Loucy (cell line): ENCODE data around the gene USP21.

Experiments used
- H2AFZ ChIP-seq: fragments of 200-600 bp; sonication (generic); 2 replicates; pipeline ENCODE4 v1.6.0; 2016; ENCODE audit warnings: antibody characterized with exemption, mild to moderate bottlenecking, low read length, moderate library complexity
- H3F3A ChIP-seq: fragments of 200-600 bp; 2 replicates; pipeline ENCODE4 v1.6.0; 2016; ENCODE audit warnings: antibody characterized with exemption, low read depth, mild to moderate bottlenecking
- H3K27me3 ChIP-seq: fragments of 200-600 bp; sonication (generic); 2 replicates; pipeline ENCODE4 v1.6.1; 2014; ENCODE audit warnings: low read length, mild to moderate bottlenecking; ENCODE audit not compliant: insufficient read depth, poor library complexity, severe bottlenecking
- H3K36me3 ChIP-seq: fragments of 200-600 bp; sonication (generic); 2 replicates; pipeline ENCODE4 v1.6.1; 2016; ENCODE audit warnings: low read length; ENCODE audit not compliant: insufficient read depth
- H3K4me1 ChIP-seq: fragments of 200-600 bp; sonication (generic); 2 replicates; pipeline ENCODE4 v1.5.1; 2014; ENCODE audit warnings: low read length, mild to moderate bottlenecking; ENCODE audit not compliant: insufficient read depth, poor library complexity, severe bottlenecking
- H3K4me2 ChIP-seq: fragments of 200-600 bp; sonication (generic); 2 replicates; pipeline ENCODE4 v1.6.0; 2014; ENCODE audit warnings: antibody characterized with exemption, low read length, low read depth, mild to moderate bottlenecking; ENCODE audit not compliant: poor library complexity, severe bottlenecking
- H3K4me3 ChIP-seq: fragments of 200-600 bp; sonication (generic); 2 replicates; pipeline ENCODE4 v1.5.1; 2014; ENCODE audit warnings: low read length, mild to moderate bottlenecking, mixed read lengths; ENCODE audit not compliant: poor library complexity, severe bottlenecking
- H3K79me2 ChIP-seq: fragments of 200-600 bp; sonication (generic); 2 replicates; pipeline ENCODE4 v1.6.1; 2014; ENCODE audit warnings: low read length; ENCODE audit not compliant: insufficient read depth
- H3K9ac ChIP-seq: fragments of 200-600 bp; sonication (generic); 2 replicates; pipeline ENCODE4 v1.6.0; 2014; ENCODE audit warnings: mild to moderate bottlenecking, low read depth, low read length, moderate library complexity; ENCODE audit not compliant: poor library complexity, severe bottlenecking
- H3K9me2 ChIP-seq: fragments of 200-600 bp; sonication (generic); replicated peaks from 2 replicates; pipeline ENCODE4 v1.6.1; 2016; ENCODE audit warnings: low read depth, low read length, mixed read lengths
- H3K9me3 ChIP-seq: fragments of 200-600 bp; sonication (generic); 2 replicates; pipeline ENCODE4 v1.6.1; 2014; ENCODE audit warnings: mild to moderate bottlenecking, antibody characterized with exemption, low read length, low read depth; ENCODE audit not compliant: insufficient read depth
- H4K20me1 ChIP-seq: fragments of 200-600 bp; sonication (generic); 2 replicates; pipeline ENCODE4 v1.6.0; 2014; ENCODE audit warnings: antibody characterized with exemption, low read length, mild to moderate bottlenecking; ENCODE audit not compliant: insufficient read depth, poor library complexity, severe bottlenecking
- EZH2phosphoT487 ChIP-seq: fragments of 200-600 bp; IDR thresholded peaks from 2 replicates; pipeline ENCODE4 v1.6.1; 2018; ENCODE audit warnings: antibody characterized with exemption, mild to moderate bottlenecking, moderate library complexity, borderline replicate concordance
- TF ChIP-seq, protein P1 (sequence below): fragments of 200-600 bp; sonication (generic); conservative IDR thresholded peaks from 2 replicates; pipeline ENCODE4 v1.5.1; 2014; ENCODE audit warnings: mild to moderate bottlenecking, antibody characterized with exemption, low read length

USP21 gene

GRCh38 chr1:161171191-161171590 is 11.9 kb downstream of the USP21 start:
- no peak overlapping the region for H3K4me3 ChIP-seq
- no peak overlapping the region for H2AFZ ChIP-seq
- no peak overlapping the region for H3K4me2 ChIP-seq
- peaks cover 22% of the 10 kb centered on the region for H3K4me1 ChIP-seq
- H3K9me3 ChIP-seq: no peaks in the 10 kb centered on the region
- H3K9ac ChIP-seq: no peak overlapping the region
- no peak for TF ChIP-seq EZH2phosphoT487
- TF ChIP-seq, protein P1, sequence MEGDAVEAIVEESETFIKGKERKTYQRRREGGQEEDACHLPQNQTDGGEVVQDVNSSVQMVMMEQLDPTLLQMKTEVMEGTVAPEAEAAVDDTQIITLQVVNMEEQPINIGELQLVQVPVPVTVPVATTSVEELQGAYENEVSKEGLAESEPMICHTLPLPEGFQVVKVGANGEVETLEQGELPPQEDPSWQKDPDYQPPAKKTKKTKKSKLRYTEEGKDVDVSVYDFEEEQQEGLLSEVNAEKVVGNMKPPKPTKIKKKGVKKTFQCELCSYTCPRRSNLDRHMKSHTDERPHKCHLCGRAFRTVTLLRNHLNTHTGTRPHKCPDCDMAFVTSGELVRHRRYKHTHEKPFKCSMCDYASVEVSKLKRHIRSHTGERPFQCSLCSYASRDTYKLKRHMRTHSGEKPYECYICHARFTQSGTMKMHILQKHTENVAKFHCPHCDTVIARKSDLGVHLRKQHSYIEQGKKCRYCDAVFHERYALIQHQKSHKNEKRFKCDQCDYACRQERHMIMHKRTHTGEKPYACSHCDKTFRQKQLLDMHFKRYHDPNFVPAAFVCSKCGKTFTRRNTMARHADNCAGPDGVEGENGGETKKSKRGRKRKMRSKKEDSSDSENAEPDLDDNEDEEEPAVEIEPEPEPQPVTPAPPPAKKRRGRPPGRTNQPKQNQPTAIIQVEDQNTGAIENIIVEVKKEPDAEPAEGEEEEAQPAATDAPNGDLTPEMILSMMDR: peak; percentile 34
- peaks cover under 1% of the 10 kb centered on the region for H4K20me1 ChIP-seq
- H3K27me3 ChIP-seq: no peaks in the 10 kb centered on the region
- peaks cover 20% of the 10 kb centered on the region for H3K79me2 ChIP-seq
- no peaks in the 10 kb centered on the region for H3F3A ChIP-seq
- H3K36me3 ChIP-seq: peaks cover 36% of the 10 kb centered on the region; the same call in 1 of the 2 replicates
- H3K9me2 ChIP-seq: no peaks in the 10 kb centered on the region

DNA sequence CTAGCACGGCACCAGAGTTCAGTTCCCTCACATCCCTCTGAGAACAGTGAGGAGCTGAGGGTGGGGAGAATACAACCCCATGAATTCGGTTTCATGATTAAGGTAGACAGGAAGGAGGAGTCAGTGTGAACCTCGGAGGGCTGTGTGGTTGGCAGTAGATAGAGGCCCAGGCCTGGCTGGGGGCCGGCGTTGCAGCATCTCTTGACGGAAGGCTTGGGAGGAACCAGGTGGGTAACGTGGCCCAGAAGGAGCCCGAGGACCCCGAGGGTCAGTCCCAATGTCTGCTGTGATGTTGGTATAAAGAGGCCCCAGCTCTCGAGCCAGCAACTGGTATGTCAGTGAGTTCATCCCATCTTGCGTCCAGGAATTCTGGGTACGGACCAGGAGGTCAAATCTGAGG is 12.4 kb downstream of the USP21 start:
- H3K36me3 ChIP-seq: peaks cover 36% of the 10 kb centered on the region; the same call in 1 of the 2 replicates
- H3K79me2 ChIP-seq: peaks cover 25% of the 10 kb centered on the region
- H3F3A ChIP-seq: no peaks in the 10 kb centered on the region
- peaks cover 26% of the 10 kb centered on the region for H3K4me1 ChIP-seq
- H3K4me2 ChIP-seq: no peak overlapping the region
- no peak overlapping the region for H2AFZ ChIP-seq
- no peaks in the 10 kb centered on the region for H3K27me3 ChIP-seq
- H3K9me3 ChIP-seq: no peaks in the 10 kb centered on the region
- H3K9me2 ChIP-seq: no peaks in the 10 kb centered on the region
- no peak overlapping the region for H3K4me3 ChIP-seq
- H3K9ac ChIP-seq: no peak overlapping the region
- peaks cover 5% of the 10 kb centered on the region for H4K20me1 ChIP-seq
- no peak for TF ChIP-seq EZH2phosphoT487
- TF ChIP-seq, protein P1: no peak

- peaks cover 22% of the 10 kb centered on the region for H3K4me1 ChIP-seq
- peaks cover 36% of the 10 kb centered on the region; the same call in 1 of the 2 replicates for H3K36me3 ChIP-seq
- H3F3A ChIP-seq: no peaks in the 10 kb centered on the region
- no peaks in the 10 kb centered on the region for H3K9me2 ChIP-seq
- H4K20me1 ChIP-seq: peaks cover 6% of the 10 kb centered on the region
- peaks cover 31% of the 10 kb centered on the region for H3K79me2 ChIP-seq
- H3K9me3 ChIP-seq: no peaks in the 10 kb centered on the region
- H3K27me3 ChIP-seq: no peaks in the 10 kb centered on the region
- no peak for TF ChIP-seq EZH2phosphoT487
- TF ChIP-seq, protein P1: no peak
- H2AFZ ChIP-seq: no peak overlapping the region
- no peak overlapping the region for H3K4me2 ChIP-seq
- H3K4me3 ChIP-seq: no peak overlapping the region
- H3K9ac ChIP-seq: no peak overlapping the region
These were observed 13.0 kb downstream of the USP21 start for GRCh38 chr1:161172349-161172748.
